ENCODE data around the gene NEUROD2. TPM values are rescaled to one million over a fixed set of nuclear protein-coding genes. Genes with fewer than 3 reads are reported as not detected.
A peak's percentile ranks its signal among the peaks of the same experiment; 100 is the strongest.

The NEUROD2 gene
- total and polyA plus RNA-seq, 2 experiments from 2014 or later = not detected

GRCh38 chr17:39605492-39606433 is 2.0 kb downstream of the NEUROD2 start:
- TF ChIP-seq EZH2 (IDR thresholded peaks at IDR 0.05; ENCODE audit: low read depth, unreplicated experiment) = peak; percentile 93
- TF ChIP-seq JUNB (IDR thresholded peaks at IDR 0.05; ENCODE audit: unreplicated experiment) = no peak
- no peaks in the 10 kb centered on the region for H3K36me3 ChIP-seq (ENCODE audit: insufficient read depth)
- peak; percentile 77 for DNase-seq (ENCODE audit: low spot score)
- H3K27ac ChIP-seq (ENCODE audit: low read depth) = no peak overlapping the region
- H3K9me3 Mint-ChIP-seq = no peaks in the 10 kb centered on the region
- ATAC-seq = peak; percentile 24
- H4K20me1 ChIP-seq (replicated peaks; ENCODE audit: insufficient read depth) = peaks cover 6% of the 10 kb centered on the region
- no peaks in the 10 kb centered on the region for H3K36me3 Mint-ChIP-seq (ENCODE audit: low read depth)
- H3K27ac Mint-ChIP-seq = no peak overlapping the region
- H3K4me3 Mint-ChIP-seq = peak overlapping the region; percentile 64
- peaks cover 100% of the 10 kb centered on the region for H3K27me3 ChIP-seq (ENCODE audit: insufficient read depth)
- H3K4me3 ChIP-seq = peak overlapping the region; percentile 66
- H3K4me1 Mint-ChIP-seq = peaks cover 42% of the 10 kb centered on the region
- peaks cover 96% of the 10 kb centered on the region for H3K27me3 Mint-ChIP-seq (ENCODE audit: insufficient read depth, low read depth, poor library complexity)
- H3K4me1 ChIP-seq (ENCODE audit: insufficient read depth) = peaks cover 45% of the 10 kb centered on the region
- peaks cover 40% of the 10 kb centered on the region for H3F3A ChIP-seq (replicated peaks; ENCODE audit: low read depth)
- no peaks in the 10 kb centered on the region for H3K79me2 ChIP-seq (replicated peaks; ENCODE audit: insufficient read depth)
- H2AFZ ChIP-seq = peak overlapping the region; percentile 83
- peak overlapping the region; percentile 88 for H3K4me2 ChIP-seq
- no peaks in the 10 kb centered on the region for H3K9me2 ChIP-seq (ENCODE audit: insufficient read depth)

- Mint-ChIP-seq H3K27ac (no peak overlapping the region), H3K4me1 (peaks cover 50% of the 10 kb centered on the region), H3K9me3 (no peaks in the 10 kb centered on the region), H3K27me3 (ENCODE audit: insufficient read depth, low read depth, poor library complexity) (peaks cover 96% of the 10 kb centered on the region), H3K36me3 (ENCODE audit: low read depth) (no peaks in the 10 kb centered on the region), H3K4me3 (peak overlapping the region; percentile 64)
- ATAC-seq (peak; percentile 2; the same call in 2 of the 3 replicates), DNase-seq (ENCODE audit: low spot score) (peak; percentile 56)
- peaks cover 9% of the 10 kb centered on the region for H4K20me1 ChIP-seq (replicated peaks; ENCODE audit: insufficient read depth)
- H3F3A ChIP-seq (replicated peaks; ENCODE audit: low read depth) = peaks cover 48% of the 10 kb centered on the region
- TF ChIP-seq EZH2phosphoT487 (IDR thresholded peaks at IDR 0.05; ENCODE audit: unreplicated experiment) (no peak), ZNF462 (CRISPR knock-in tag; IDR thresholded peaks at IDR 0.05) (no peak), REST (IDR thresholded peaks at IDR 0.05; ENCODE audit: unreplicated experiment) (no peak), CTCF (conservative IDR thresholded peaks at IDR 0.05; ENCODE audit: low read depth in 2 of 2) (no peak), ZNF114 (CRISPR knock-in tag; IDR thresholded peaks at IDR 0.05) (no peak), JUNB (IDR thresholded peaks at IDR 0.05; ENCODE audit: unreplicated experiment) (no peak), EZH2 (IDR thresholded peaks at IDR 0.05; ENCODE audit: low read depth, unreplicated experiment) (peak; percentile 85)
- peak overlapping the region; percentile 88 for H3K4me2 ChIP-seq
- H2AFZ ChIP-seq = peak overlapping the region; percentile 83; the same call in 1 of the 2 replicates
- peaks cover 100% of the 10 kb centered on the region for H3K27me3 ChIP-seq (ENCODE audit: insufficient read depth)
- peaks cover 52% of the 10 kb centered on the region for H3K4me1 ChIP-seq (ENCODE audit: insufficient read depth)
- no peak overlapping the region for H3K27ac ChIP-seq (ENCODE audit: low read depth)
- no peaks in the 10 kb centered on the region for H3K36me3 ChIP-seq (ENCODE audit: insufficient read depth)
- H3K9me2 ChIP-seq (ENCODE audit: insufficient read depth) = no peaks in the 10 kb centered on the region
- H3K4me3 ChIP-seq = peak overlapping the region; percentile 66
- H3K79me2 ChIP-seq (replicated peaks; ENCODE audit: insufficient read depth) = no peaks in the 10 kb centered on the region
Measured at GRCh38 chr17:39604911-39605491, 2.7 kb downstream of the NEUROD2 start.
